ENCODE data around the gene RAD51B.
A peak's percentile ranks its signal among the peaks of the same experiment; 100 is the strongest.

RAD51B gene

GRCh38 chr14:68462683-68463082, 643.1 kb downstream of the RAD51B start:
- no peak overlapping the region for H3K4me3 ChIP-seq (ENCODE audit: low read length)
- TF ChIP-seq CTCF (conservative IDR thresholded peaks at IDR 0.05; ENCODE audit: low read depth, low read length): peak; percentile 46
- DNase-seq (ENCODE audit: low read depth): no peak

- no peak for TF ChIP-seq CTCF (conservative IDR thresholded peaks at IDR 0.05; ENCODE audit: low read depth, low read length)
- H3K4me3 ChIP-seq (ENCODE audit: low read length): no peak overlapping the region
- DNase-seq (ENCODE audit: low read depth): no peak
These were observed 643.7 kb downstream of the RAD51B start for GRCh38 chr14:68463299-68463698.

DNA sequence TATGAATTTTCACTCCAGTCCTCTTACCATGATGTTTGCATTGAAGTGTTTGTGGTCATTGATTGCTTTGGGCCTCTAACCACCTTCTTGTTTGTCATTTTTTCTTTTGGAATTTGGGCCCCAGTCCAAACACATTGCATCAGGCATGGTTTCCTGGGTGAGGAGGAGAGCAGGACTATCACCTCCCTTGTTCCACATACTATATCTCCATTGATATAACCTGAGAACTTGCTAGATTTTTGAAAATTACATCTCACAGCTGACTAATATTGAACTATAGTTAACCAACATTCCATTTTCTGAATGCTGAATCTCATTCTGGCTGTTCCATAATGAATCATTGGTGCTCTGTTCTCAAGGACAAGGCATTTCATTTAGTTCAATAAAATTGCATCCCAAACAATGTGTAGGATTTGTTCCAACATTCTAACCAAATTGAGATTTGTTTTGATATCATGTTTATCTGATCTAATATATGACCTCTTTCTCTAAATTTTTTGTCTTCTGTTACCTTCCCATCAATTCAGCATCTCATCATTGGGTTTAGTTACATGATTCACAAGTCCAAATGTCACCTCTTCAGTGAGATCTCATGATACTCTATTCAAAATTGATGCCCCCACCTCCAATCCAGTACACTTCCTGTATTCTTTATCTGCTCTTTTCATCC, 644.3 kb downstream of the RAD51B start:
- no peak for TF ChIP-seq CTCF (conservative IDR thresholded peaks at IDR 0.05; ENCODE audit: low read depth, low read length)
- H3K4me3 ChIP-seq (ENCODE audit: low read length): no peak overlapping the region
- DNase-seq (ENCODE audit: low read depth): no peak

DNA sequence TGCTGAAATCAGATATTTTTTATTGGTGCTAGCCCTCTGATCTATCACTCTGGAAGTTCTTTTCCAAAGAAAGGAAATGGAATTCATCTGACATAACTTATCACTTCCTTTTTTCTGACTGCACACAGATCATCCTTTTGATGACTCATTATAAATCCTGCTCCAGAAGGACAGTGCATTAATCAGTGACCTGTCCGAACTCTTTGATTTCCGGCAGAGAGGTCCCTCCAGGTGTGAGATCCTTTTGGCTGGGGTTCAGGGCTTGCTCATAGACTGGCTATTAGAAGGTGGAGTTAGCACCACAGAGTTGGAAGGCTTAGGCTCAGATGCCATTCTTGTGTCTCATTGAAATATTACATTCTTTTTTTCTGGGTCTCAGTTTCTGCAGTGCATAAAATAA, 645.1 kb downstream of the RAD51B start:
- no peak for DNase-seq (ENCODE audit: low read depth)
- no peak overlapping the region for H3K4me3 ChIP-seq (ENCODE audit: low read length)
- TF ChIP-seq CTCF (conservative IDR thresholded peaks at IDR 0.05; ENCODE audit: low read depth, low read length): no peak

DNA sequence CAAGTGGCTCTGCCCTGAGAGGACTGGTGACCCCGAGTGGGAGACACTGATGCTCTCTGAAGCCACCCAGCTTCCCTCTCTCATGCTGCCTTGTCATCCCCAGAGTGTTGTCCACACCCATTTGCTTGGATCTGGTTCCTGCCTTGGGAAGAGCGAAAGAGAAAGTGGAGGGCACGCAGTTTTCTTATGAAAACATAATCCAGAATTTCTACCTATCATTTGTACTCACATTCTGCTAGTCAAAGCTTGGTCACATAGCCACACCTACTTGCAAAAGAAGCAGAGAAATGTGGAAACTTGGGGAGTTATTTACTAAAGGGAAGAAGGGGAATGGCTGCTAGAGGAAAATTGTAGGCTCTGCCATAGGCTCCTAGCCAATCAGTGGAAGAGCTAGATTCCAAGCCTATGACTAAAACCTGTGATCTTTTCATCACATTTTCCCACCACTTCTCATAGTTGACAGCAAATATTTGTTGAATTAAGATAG, 647.0 kb downstream of the RAD51B start:
- peak; percentile 98 for DNase-seq (ENCODE audit: low read depth)
- TF ChIP-seq CTCF (conservative IDR thresholded peaks at IDR 0.05; ENCODE audit: low read depth, low read length): no peak
- H3K4me3 ChIP-seq (ENCODE audit: low read length): no peak overlapping the region

- TF ChIP-seq CTCF (conservative IDR thresholded peaks at IDR 0.05; ENCODE audit: low read depth, low read length): no peak
- H3K4me3 ChIP-seq (ENCODE audit: low read length): no peak overlapping the region
- no peak for DNase-seq (ENCODE audit: low read depth)
These were observed 647.8 kb downstream of the RAD51B start for GRCh38 chr14:68467425-68467824.
